Glomerular visceral epithelial cell (primary cell): ENCODE measurements around the gene TGFA.

ENCODE experiments used
- DNase-seq: peaks from one replicate; pipeline ENCODE4 v3.0.0-alpha.2; 2016; ENCODE audit errors: extremely low spot score

Gene TGFA

DNA sequence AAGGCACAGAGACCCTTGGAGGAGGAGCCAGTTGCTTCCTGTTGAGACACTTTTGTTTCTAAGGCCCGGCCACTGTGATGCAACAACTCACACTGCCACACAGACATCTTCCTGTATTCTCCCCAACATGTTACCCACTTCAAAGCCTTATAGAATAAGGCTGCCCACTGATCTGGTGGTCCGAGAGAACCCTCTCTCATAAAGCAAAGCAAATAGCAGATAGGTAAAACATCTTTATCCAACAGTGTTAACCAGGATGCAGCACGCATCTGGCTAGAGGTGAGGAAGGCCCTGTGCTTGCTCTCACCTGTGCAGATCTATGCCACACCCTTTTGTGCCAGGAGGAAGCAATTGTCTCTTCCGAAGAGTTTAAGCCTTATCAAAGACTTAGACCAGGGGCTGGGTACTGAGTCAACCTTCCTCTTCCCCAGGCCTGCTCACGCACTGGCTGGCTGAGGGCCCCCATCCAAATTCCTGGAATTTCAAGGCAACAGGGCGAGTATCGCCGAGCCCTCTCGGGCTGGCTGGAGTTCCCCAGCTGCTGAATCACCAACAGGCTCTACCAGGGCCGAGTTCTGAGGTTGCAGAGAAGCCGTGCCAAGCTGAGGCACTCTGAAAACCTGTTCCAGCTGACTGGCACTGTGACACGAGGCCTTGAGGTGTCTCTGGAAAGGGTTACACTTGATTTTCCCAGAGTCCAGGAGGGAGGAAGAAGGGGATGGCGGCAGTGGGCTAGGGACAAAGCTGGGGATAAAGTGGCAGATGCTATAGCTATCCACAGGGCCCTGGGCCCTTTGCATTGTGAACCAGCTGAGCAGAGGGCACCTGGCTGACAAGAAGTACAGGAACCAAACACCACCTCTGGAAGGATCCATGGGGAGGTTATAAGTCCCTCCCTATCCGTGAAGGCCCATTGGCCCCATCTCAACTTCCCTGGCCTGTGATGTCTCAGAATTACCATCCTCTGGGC lies 29.3 kb downstream of the TGFA start:
- DNase-seq = peak; percentile 93

DNA sequence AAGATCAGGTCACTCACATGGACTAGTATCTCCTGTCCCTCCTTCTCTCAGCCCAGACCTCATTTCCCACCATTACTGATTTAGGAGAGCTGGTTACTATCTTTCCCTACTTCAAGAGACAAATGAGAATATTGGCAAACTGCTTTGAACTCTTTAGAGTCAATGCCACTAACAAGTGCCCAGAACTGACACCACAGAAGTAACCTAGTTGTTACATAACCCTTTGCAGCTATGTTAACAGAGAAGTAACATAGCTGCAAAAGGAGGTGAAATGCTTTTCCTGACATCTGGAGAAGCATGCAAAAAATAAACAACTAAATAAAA lies 30.0 kb downstream of the TGFA start:
- DNase-seq = no peak

DNA sequence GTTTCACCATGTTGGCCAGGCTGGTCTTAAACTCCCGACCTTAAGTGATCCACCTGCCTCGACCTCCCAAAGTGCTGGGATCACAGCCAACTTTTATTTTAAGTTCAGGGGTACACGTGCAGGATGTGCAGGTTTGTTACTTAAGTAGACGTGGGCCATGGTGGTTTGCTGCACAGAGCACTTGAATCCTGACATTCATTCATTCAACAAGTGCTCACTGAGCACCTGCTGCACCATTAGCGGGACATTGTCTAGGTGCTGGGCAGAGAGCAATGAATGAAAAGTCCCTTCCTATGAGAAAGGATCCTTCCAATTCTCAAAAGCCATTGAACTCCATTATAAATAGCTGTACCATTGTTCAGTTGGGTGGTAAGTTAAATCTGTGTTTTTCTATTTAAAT lies 31.0 kb downstream of the TGFA start:
- DNase-seq = no peak

DNA sequence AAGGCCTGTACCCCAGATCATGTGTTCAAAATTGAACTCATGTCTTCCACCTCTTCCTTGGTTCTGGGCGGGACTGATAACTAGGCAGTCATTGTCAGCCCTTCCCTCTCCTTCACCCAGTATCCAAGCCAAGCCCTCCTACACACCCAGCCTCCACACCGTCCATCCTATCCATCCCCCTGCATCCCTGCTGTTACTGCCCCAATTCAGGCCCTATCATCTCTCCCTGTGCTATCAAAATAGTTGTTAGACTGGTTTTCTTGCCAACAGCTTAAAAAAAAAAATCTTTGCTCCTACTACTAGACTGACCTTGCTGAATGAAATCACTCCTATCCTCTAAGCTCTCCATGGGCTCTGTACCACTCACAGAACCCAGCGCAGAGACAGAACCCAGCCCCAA lies 32.8 kb downstream of the TGFA start:
- no peak for DNase-seq

DNA sequence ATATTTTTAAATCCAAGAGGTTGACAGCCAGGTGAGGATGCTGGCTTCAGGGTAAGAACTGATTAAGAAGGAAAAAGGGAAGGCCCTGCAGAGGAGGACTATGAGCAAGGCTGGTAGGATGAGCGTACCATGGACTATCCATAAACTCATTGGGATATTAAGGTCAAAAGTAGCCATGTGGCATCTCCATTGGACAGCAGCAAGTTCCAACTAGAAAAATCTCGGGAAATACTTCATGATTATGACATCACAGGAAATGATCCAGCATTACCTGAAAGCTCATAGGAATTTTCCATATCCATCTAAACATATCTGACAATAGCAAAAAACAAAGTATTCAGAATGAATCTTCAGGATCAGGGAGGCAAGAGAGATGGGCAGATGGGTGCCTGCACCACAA lies 34.2 kb downstream of the TGFA start:
- no peak for DNase-seq

DNA sequence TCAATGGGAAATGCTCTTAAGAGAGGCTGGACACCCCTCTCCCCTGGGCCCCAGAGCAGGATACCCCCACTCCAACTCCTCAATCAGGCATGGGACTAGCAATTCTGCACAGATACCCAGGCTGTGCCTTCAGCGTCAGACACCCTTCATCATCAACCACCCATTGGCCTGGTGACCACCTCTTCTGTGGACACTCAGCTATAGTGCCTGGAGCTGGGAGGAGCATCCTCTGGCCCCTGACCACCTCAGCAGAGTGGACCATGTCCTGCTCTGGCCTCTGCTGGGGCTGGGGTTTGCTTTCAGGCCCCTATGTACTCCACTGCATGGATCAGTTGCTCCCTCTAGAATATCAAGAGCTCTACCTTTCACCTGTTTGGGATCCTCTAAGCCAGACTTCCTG lies 35.1 kb downstream of the TGFA start:
- DNase-seq = no peak

DNA sequence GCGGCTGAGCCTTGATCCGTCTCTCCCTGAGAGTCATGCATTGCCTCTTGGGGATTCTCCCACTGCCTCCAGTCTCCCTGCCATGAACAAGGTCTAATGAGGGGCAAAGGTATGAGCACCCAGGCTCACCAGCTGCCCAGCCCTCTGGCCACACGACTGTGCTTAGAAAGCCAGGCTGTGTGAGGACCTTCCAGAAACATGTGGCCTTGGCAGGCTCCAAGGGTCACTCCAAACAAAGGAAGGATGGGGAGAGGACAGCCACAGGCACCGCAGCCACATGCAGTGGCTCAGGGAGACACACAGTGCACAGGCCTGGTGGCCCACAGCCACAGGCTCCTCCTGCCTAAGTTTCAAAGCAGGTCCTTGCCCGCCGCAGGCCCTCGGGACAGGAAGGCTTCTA lies 35.8 kb downstream of the TGFA start:
- DNase-seq = no peak

DNA sequence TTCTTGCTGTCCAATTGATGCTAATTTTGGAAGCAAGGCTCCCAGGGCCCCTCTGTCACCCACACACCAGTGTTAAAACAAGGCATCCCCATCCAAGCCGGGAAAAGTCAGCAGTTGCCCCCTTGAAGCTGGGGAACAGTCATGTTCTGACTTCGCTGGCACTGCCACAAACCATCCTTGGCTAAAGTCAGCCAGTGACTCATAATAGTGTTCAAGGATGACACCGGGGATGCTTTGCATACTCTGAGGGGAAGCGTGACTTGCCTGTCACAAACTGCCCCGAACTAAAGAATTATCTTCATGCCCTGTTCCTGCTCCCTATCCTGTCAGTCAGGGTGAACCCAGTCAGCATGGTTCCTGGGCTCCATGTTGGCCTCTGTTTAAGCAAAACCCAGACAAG lies 37.0 kb downstream of the TGFA start:
- peak; percentile 65 for DNase-seq

DNA sequence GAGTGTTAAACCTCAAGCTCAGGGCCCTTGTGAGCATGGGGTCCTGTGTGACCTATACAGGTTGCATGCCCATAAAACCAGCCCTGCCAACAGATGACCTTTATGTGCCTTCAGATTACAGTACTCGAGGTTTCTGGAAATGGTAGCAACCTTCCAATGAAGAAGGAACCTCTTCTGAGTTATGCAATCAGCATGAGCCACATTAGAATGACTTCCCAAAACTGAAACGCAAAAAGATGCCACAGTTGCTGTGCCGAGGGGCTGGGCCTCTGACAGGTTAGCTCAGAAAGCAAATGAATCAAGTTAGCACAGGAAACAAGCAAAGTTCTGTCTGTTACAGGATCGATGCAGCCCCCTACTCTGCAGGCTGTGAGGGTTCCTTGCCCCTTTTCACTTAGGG lies 37.7 kb downstream of the TGFA start:
- DNase-seq = no peak

DNA sequence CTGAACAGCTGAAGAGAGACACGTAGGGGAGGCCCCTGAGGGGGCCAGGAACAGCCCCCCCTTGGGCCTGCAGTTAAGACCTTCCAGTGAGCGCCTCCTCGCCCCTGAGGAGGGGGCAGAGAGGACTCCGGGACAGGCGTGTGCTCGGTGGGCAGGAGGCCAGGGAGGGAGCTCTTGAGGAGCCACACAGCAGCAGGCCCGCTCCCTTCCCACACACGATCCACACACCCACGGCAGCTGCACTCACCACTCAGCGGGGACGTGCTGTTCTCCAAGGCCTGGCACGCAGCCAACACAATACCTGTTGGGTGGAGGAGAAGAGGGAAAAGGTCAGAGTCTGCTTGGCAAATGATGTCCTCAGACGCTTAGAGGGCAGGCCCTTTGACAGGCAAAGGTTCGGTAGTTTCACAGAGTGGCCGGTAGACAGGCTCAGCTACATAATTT lies 39.0 kb downstream of the TGFA start:
- DNase-seq = no peak

DNA sequence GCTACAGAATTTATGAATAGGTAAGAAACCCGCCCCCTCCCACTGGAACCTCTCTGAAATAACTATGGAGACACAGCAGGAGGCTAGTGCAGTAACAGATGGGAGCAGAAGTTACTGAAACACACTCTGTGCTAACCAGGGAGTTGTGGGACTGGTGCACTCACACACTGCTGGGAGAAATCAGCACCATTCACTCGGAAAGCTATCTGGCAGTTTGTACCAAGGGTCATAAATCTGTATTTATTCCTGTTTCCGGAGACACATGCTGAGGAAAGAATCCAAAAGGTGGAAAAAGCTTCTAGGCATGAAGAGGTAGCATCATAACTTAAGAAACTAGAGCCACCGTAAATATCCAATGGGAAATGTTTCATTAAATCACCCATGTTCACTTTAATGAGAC lies 39.9 kb downstream of the TGFA start:
- DNase-seq = no peak

DNA sequence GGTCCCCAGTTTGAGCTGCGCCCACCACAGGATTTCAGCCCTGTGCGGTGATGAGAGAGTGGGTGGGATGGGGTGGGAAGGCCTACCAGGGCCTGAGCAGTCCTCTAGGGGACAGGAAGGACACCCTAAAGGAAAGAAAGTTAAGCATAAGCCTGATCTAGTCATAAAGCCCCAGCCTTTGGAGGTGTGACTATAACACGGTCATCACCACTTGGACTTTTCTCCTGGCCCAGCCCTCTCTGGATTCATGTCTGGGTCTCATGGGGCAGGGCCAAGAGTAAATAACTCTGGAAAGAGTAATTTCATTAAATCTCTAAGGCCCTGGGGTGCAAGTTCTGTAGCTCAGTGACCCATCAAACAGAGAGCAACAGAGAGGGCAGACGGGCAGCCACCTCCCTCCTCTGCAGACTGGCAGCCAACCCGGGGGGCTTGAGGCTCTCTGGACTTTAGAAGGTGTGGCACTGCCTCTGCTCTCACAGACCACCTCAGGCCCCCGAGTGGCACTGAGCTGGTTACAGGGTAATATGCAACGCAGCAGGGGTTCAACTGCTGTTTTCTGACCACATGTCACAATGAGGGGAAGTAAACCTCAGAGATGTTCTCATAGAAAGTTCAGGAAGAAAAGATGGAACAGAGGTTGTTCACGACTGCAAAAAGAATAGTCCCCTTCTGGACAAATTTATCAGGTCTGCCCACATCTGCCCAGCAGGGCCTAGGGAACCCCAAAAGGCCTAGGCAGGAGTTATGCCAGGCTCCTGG lies 41.5 kb downstream of the TGFA start:
- no peak for DNase-seq

DNA sequence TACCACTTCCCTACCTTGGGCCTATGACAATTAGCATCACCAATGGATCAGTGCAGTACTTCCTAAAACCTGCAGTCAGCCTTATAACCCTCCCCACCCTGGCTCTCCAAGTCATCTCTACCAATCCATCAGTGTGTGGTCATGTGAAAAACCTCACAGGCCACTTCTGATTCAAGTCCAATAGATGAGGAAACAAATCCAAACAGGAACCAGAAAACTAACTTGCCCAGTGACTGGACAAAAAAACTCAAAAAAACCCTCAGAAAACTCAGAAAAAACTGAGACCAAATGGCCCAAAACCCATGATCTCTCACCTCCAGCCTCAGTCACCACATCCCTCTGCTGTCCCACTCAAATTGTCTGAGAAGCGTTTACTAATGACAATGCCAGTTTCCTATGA lies 43.3 kb downstream of the TGFA start:
- peak; percentile 21 for DNase-seq

DNA sequence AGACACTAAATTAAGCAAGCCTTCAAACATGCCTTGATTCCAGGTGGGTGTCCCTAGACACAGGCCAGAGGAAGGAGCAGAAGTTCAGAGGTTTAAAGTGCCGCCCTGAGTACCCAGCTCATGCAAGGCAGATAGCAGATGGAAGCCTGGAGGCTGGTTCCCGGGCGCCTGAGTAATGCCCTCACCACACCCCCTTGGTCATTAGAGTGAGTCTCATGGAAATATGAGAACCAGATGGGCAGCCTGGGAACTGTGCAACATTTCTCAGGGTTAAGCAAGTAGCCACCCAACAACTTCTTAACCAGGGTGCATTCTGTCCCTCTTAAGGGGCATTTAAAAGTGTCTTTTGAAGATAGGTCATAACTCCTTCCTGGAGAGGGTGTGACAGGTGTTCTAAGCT lies 44.1 kb downstream of the TGFA start:
- no peak for DNase-seq

DNA sequence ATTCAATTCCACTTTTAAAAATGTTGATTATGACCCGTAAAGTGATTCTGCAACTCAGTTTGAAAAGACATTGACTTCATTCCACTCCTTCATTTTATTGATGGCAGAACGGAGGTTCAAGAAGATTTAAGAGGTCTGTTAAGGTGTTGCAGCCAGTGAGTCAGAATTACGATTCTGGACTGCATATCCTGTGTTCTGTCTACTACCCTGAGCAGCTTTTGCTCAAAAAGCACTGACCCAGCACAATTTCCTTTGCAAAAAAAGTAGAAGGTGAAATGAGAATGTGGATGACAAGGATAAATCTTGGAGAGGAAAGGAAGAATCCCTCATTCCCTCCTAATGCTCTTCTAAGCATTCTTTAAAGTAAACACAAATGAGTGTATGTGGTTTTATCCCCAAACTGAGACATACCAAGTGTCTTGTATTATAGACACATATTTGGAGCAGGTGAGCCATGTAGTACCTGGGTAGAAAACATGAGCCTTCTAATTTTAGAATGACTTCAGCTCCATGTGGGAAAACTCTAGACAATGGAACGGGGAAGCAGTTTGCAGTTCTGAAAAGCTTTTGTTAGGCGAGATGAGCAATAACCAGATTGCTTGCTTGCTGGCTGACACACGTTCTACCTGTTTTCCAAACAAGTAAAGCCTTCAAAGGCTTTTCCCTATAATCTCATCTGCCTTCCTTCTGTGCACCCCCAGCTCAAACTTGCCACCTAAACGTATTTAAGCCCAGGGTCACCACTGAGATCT lies 44.7 kb downstream of the TGFA start:
- no peak for DNase-seq

DNA sequence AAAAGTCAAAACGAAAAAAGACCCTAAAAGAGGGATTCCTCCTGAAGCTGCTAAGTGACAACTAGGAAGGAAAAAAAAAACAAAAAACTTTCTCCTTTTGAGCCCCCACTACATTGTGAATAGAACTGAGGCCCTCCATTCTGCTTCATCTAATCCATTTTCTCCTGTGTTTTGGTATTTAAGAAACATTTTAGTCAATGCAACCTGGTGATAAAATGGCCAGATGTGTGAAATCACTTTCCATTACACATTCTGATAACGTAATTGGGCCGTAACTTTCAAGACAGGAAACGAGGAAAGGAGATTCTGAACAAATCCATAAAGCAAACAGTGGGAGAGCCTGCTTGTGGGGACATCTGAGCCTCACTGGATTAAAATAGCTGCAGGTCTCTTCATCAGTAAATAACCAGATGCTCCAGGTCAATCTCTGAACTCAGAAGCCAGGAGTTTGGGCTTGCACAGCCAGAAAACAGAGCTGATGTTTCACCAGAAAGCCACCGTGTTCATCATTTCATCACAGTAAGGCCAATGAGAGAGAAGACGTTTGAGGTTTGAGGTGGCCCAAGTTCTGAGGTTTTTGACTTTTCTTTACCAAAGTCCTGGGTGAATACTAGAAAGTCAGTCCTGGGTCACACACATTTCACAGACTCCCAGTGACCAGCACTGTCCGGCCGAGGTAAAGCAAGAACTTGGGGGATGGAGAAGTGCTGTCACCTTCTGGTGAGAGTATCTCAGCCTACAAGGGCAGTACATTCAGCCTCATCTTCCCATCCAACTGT lies 47.8 kb downstream of the TGFA start:
- DNase-seq = no peak

DNA sequence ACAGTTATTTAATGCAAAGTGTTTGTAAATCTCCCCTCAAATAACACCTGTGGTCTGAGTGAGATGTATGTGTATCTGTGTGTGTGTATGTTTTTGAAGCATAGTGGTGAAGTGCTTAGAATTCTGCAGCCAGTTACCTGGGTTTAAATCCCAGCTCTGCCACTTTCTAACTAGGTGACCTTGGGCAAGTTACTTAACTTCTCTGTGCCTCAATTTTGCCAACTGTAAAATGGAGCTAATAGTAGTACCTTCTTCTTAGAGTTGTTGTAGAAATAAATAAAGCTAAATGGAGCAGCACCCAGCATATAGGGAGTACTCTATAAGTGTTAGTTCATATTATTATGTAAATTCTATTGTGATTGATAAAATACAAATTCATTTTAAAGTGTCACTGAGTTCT lies 48.9 kb downstream of the TGFA start:
- DNase-seq = no peak

DNA sequence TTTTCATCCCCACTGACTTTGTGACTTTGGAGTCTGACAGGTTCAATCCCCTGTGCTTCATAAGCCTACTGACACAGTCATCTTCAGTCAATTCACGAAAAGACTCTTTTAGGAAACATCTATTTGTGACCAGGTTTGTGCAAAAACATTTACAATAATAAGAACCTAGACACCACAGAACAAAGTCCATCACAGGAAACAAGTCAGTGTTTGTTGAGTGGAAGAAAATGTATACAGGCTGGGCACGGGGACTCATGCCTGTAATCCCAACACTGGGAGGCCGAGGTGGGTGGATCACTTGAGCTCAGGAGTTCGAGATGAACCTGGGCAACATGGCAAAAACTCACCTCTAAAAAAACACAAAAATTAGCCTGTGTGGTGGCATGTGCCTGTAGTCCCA lies 49.7 kb downstream of the TGFA start:
- DNase-seq = no peak

DNA sequence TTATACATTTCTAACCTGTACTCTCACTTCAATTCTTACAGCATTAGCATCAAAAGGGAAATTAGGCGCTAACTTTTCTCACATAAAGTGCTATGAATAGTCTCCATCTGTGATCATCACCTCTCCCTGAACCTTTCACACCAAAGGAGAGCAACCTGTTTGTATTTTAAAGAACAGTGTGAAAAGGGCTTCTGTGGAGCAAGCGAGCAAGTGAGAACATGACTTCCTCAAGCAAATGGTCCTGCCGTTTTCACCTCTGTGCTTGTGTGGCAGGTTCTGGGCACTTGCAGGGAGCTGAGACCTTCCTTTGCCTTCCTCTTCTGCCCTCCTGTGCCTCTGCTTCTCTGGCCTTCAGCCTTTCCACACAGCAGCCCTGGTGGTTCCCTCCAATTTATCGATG lies 51.9 kb downstream of the TGFA start:
- no peak for DNase-seq

DNA sequence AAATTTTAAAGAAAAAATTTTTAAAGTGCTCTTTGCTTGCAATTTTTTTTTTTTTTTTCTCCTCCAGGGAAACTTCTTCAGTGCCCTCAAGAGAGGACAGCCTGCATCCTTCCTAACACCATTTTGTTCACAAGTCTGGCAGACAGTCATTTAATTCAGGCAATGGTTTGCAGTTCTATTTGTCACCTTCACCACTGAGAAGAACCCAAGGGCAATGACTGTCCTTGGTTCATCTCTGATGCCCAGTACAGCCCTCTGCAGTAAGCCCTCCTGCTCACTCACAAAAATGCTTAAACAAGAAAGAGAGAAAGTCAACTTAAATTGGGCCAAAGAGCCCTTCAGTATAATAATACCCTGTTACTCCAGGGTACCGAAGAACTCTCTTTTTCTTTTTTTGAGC lies 52.4 kb downstream of the TGFA start:
- DNase-seq = no peak

DNA sequence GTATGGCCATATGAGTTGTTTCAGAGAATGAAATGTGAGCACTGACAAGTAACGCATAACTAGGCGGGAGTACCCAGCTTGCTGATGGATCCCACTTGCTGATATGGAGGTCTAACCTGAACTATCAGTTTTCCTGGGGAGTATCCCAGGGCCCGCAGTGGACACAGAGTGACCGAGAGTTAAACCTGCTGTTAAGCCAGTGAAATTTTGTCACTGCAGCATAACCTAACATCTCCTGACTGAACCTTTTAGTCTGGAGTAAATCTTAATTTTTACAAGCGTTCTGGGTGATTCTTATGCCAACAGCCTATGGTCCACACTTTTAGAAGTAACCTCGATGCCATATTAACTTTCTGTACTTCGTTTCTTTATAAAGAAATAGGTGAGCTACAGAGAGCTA lies 54.4 kb downstream of the TGFA start:
- no peak for DNase-seq

DNA sequence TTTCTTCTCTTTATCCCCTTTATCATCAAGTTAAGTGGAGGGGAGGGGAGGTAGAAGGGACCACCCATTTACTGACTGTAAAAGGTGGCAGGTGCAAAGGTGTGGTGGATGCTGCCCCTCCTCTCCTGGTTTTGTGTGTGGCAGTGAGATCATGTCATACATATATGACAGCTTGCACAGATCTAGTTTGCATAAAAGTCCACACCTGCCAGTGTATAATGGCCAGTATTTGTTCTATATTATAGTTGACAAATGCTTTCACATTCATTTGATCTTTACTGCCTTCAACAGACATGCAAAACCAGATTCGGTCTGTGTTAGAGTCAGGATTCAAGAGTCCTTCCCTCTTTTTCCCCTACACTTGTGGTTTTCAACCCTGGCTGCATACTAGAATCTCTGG lies 55.1 kb downstream of the TGFA start:
- no peak for DNase-seq
